ENCODE measurements around the gene LRPAP1. TPM values are rescaled to one million over a fixed set of nuclear protein-coding genes. Genes with fewer than 3 reads are reported as not detected.
A peak's percentile ranks its signal among the peaks of the same experiment; 100 is the strongest.
"Not testable (repeated sequence)": the region's sequence is repeated elsewhere in the genome, so short reads cannot be mapped to it uniquely, and the experiment has no call there.

The LRPAP1 gene
- total RNA-seq, 5 donors from 2014 or later (not counting 1 experiment from before 2014, with no cell fraction given): 81.2 to 88.4 (median 81.9) TPM

GRCh38 chr4:3514221-3514780 lies 17.9 kb downstream of the LRPAP1 start:
- Mint-ChIP-seq H3K36me3 (peaks cover 59% of the 10 kb centered on the region), H3K9me3 (no peaks in the 10 kb centered on the region), H3K27ac (no peak overlapping the region), H3K27me3 (no peaks in the 10 kb centered on the region), H3K4me3 (no peak overlapping the region), H3K4me1 (no peaks in the 10 kb centered on the region)
- ChIA-PET CTCF (no interaction called here), POLR2A (no interaction called here)
- ATAC-seq (replicated peaks in 1 of 4): no peak
- H3K27me3 ChIP-seq (replicated peaks in 1 of 2; ENCODE audit: control insufficient read depth in 2 of 2, extremely low read depth in 1 of 2, insufficient read depth in 2 of 2, low read length in 1 of 2): no peaks in the 10 kb centered on the region
- peaks cover 28 to 87% of the 10 kb centered on the region in 2 donors for H3K36me3 ChIP-seq (ENCODE audit: control insufficient read depth in 2 of 2, extremely low read depth in 1 of 2, insufficient read depth in 1 of 2, low read length in 1 of 2)
- H3K4me1 ChIP-seq (ENCODE audit: control insufficient read depth in 1 of 2, extremely low read depth in 1 of 2, insufficient read depth in 2 of 2, low read length in 2 of 2): no peaks in the 10 kb centered on the region
- DNase-seq: no peak
- H3K4me3 ChIP-seq (ENCODE audit: control insufficient read depth in 1 of 2, extremely low read depth in 1 of 2, low read length in 1 of 2): no peak overlapping the region
- WGBS (ENCODE audit: insufficient coverage): 86% methylated on average over 16 of the region's 17 CpGs
- H3K9me3 ChIP-seq: no peaks in the 10 kb centered on the region
- H3K27ac ChIP-seq (ENCODE audit: low read length): no peak overlapping the region

- ChIA-PET POLR2A (no interaction called here), CTCF (no interaction called here)
- peak in 1 of 4 experiments; percentile 10 for ATAC-seq (replicated peaks in 1 of 4)
- H3K9me3 ChIP-seq: no peaks in the 10 kb centered on the region
- Mint-ChIP-seq H3K36me3 (peaks cover 61% of the 10 kb centered on the region), H3K4me1 (no peaks in the 10 kb centered on the region), H3K9me3 (no peaks in the 10 kb centered on the region), H3K27ac (no peak overlapping the region), H3K4me3 (no peak overlapping the region), H3K27me3 (no peaks in the 10 kb centered on the region)
- H3K27ac ChIP-seq (ENCODE audit: low read length): no peak overlapping the region
- DNase-seq: no peak
- H3K27me3 ChIP-seq (replicated peaks in 1 of 2; ENCODE audit: control insufficient read depth in 2 of 2, extremely low read depth in 1 of 2, insufficient read depth in 2 of 2, low read length in 1 of 2): no peaks in the 10 kb centered on the region
- H3K36me3 ChIP-seq (ENCODE audit: control insufficient read depth in 2 of 2, extremely low read depth in 1 of 2, insufficient read depth in 1 of 2, low read length in 1 of 2): peaks cover 23 to 85% of the 10 kb centered on the region in 2 donors
- WGBS (ENCODE audit: insufficient coverage): 95% methylated on average over 17 of the region's 18 CpGs
- H3K4me3 ChIP-seq (ENCODE audit: control insufficient read depth in 1 of 2, extremely low read depth in 1 of 2, low read length in 1 of 2): no peak overlapping the region
- H3K4me1 ChIP-seq (ENCODE audit: control insufficient read depth in 1 of 2, extremely low read depth in 1 of 2, insufficient read depth in 2 of 2, low read length in 2 of 2): no peaks in the 10 kb centered on the region
These were observed 18.4 kb downstream of the LRPAP1 start for GRCh38 chr4:3513807-3514206.

- no peak overlapping the region for H3K4me3 ChIP-seq (ENCODE audit: control insufficient read depth in 1 of 2, extremely low read depth in 1 of 2, low read length in 1 of 2)
- Mint-ChIP-seq H3K27me3 (no peaks in the 10 kb centered on the region), H3K4me3 (no peak overlapping the region), H3K9me3 (no peaks in the 10 kb centered on the region), H3K4me1 (peaks cover 0 to under 1% (median 0%) of the 10 kb centered on the region in 3 donors), H3K36me3 (peaks cover 69% of the 10 kb centered on the region), H3K27ac (no peak overlapping the region)
- no peaks in the 10 kb centered on the region for H3K9me3 ChIP-seq
- peaks cover 25 to 84% of the 10 kb centered on the region in 2 donors for H3K36me3 ChIP-seq (ENCODE audit: control insufficient read depth in 2 of 2, extremely low read depth in 1 of 2, insufficient read depth in 1 of 2, low read length in 1 of 2)
- ATAC-seq (replicated peaks in 1 of 4): no peak
- ChIA-PET POLR2A (no interaction called here), CTCF (no interaction called here)
- no peaks in the 10 kb centered on the region for H3K27me3 ChIP-seq (replicated peaks in 1 of 2; ENCODE audit: control insufficient read depth in 2 of 2, extremely low read depth in 1 of 2, insufficient read depth in 2 of 2, low read length in 1 of 2)
- DNase-seq: no peak
- WGBS (ENCODE audit: insufficient coverage): 96% methylated on average over 22 of the region's 22 CpGs
- H3K27ac ChIP-seq (ENCODE audit: low read length): no peak overlapping the region
- no peaks in the 10 kb centered on the region for H3K4me1 ChIP-seq (ENCODE audit: control insufficient read depth in 1 of 2, extremely low read depth in 1 of 2, insufficient read depth in 2 of 2, low read length in 2 of 2)
These were observed 19.5 kb downstream of the LRPAP1 start for GRCh38 chr4:3512719-3513118.

GRCh38 chr4:3512279-3512678 lies 19.9 kb downstream of the LRPAP1 start:
- CTCF ChIA-PET: no interaction called here
- Histone ChIP-seq H3K9me3 (no peaks in the 10 kb centered on the region), H3K27me3 (replicated peaks in 1 of 2; ENCODE audit: control insufficient read depth in 2 of 2, extremely low read depth in 1 of 2, insufficient read depth in 2 of 2, low read length in 1 of 2) (no peaks in the 10 kb centered on the region), H3K4me3 (ENCODE audit: control insufficient read depth in 1 of 2, extremely low read depth in 1 of 2, low read length in 1 of 2) (no peak overlapping the region), H3K4me1 (ENCODE audit: control insufficient read depth in 1 of 2, extremely low read depth in 1 of 2, insufficient read depth in 2 of 2, low read length in 2 of 2) (no peaks in the 10 kb centered on the region), H3K36me3 (ENCODE audit: control insufficient read depth in 2 of 2, extremely low read depth in 1 of 2, insufficient read depth in 1 of 2, low read length in 1 of 2) (peaks cover 26 to 80% of the 10 kb centered on the region in 2 donors), H3K27ac (ENCODE audit: low read length) (no peak overlapping the region)
- POLR2A ChIA-PET: no interaction called here
- peaks cover 71% of the 10 kb centered on the region for H3K36me3 Mint-ChIP-seq
- H3K27me3 Mint-ChIP-seq: no peaks in the 10 kb centered on the region
- no peak for ATAC-seq (replicated peaks in 1 of 4)
- no peak for DNase-seq
- peaks cover 0 to 3% (median 2%) of the 10 kb centered on the region in 3 donors for H3K4me1 Mint-ChIP-seq
- H3K4me3 Mint-ChIP-seq: no peak overlapping the region
- 97% methylated on average over 9 of the region's 13 CpGs for WGBS (ENCODE audit: insufficient coverage)
- no peak overlapping the region for H3K27ac Mint-ChIP-seq
- H3K9me3 Mint-ChIP-seq: no peaks in the 10 kb centered on the region

GRCh38 chr4:3511601-3512000 lies 20.6 kb downstream of the LRPAP1 start:
- H3K36me3 ChIP-seq (ENCODE audit: control insufficient read depth in 2 of 2, extremely low read depth in 1 of 2, insufficient read depth in 1 of 2, low read length in 1 of 2): peaks cover 26 to 75% of the 10 kb centered on the region in 2 donors
- H3K4me3 ChIP-seq (ENCODE audit: control insufficient read depth in 1 of 2, extremely low read depth in 1 of 2, low read length in 1 of 2); POLR2A ChIA-PET; H3K27ac ChIP-seq (ENCODE audit: low read length); H3K27me3 Mint-ChIP-seq; H3K4me1 Mint-ChIP-seq; H3K4me3 Mint-ChIP-seq; H3K27me3 ChIP-seq (replicated peaks in 1 of 2; ENCODE audit: control insufficient read depth in 2 of 2, extremely low read depth in 1 of 2, insufficient read depth in 2 of 2, low read length in 1 of 2); H3K9me3 ChIP-seq; H3K9me3 Mint-ChIP-seq; H3K4me1 ChIP-seq (ENCODE audit: control insufficient read depth in 1 of 2, extremely low read depth in 1 of 2, insufficient read depth in 2 of 2, low read length in 2 of 2); CTCF ChIA-PET; ATAC-seq (replicated peaks in 1 of 4); H3K27ac Mint-ChIP-seq; DNase-seq: not testable (repeated sequence)
- 100% methylated on average over 4 of the region's 27 CpGs for WGBS (ENCODE audit: insufficient coverage)
- H3K36me3 Mint-ChIP-seq: peaks cover 76% of the 10 kb centered on the region

GRCh38 chr4:3511187-3511586 lies 21.0 kb downstream of the LRPAP1 start:
- Mint-ChIP-seq H3K36me3 (peaks cover 76% of the 10 kb centered on the region), H3K4me3 (no peak overlapping the region), H3K4me1 (peaks cover 0 to 3% (median 2%) of the 10 kb centered on the region in 3 donors), H3K9me3 (no peaks in the 10 kb centered on the region), H3K27ac (no peak overlapping the region), H3K27me3 (no peaks in the 10 kb centered on the region)
- Histone ChIP-seq H3K27me3 (replicated peaks in 1 of 2; ENCODE audit: control insufficient read depth in 2 of 2, extremely low read depth in 1 of 2, insufficient read depth in 2 of 2, low read length in 1 of 2) (no peaks in the 10 kb centered on the region), H3K36me3 (ENCODE audit: control insufficient read depth in 2 of 2, extremely low read depth in 1 of 2, insufficient read depth in 1 of 2, low read length in 1 of 2) (peaks cover 26 to 72% of the 10 kb centered on the region in 2 donors), H3K4me3 (ENCODE audit: control insufficient read depth in 1 of 2, extremely low read depth in 1 of 2, low read length in 1 of 2) (no peak overlapping the region), H3K27ac (ENCODE audit: low read length) (no peak overlapping the region), H3K9me3 (no peaks in the 10 kb centered on the region), H3K4me1 (ENCODE audit: control insufficient read depth in 1 of 2, extremely low read depth in 1 of 2, insufficient read depth in 2 of 2, low read length in 2 of 2) (no peaks in the 10 kb centered on the region)
- POLR2A ChIA-PET: no interaction called here
- ATAC-seq (replicated peaks in 1 of 4): no peak
- WGBS (ENCODE audit: insufficient coverage): 100% methylated on average over 2 of the region's 6 CpGs
- no peak for DNase-seq
- CTCF ChIA-PET: no interaction called here

GRCh38 chr4:3510481-3510880 lies 21.7 kb downstream of the LRPAP1 start:
- no peaks in the 10 kb centered on the region for H3K27me3 ChIP-seq (replicated peaks in 1 of 2; ENCODE audit: control insufficient read depth in 2 of 2, extremely low read depth in 1 of 2, insufficient read depth in 2 of 2, low read length in 1 of 2)
- Mint-ChIP-seq H3K9me3 (no peaks in the 10 kb centered on the region), H3K27ac (no peak overlapping the region), H3K36me3 (peaks cover 69% of the 10 kb centered on the region), H3K4me1 (peaks cover 0 to 3% (median 2%) of the 10 kb centered on the region in 3 donors), H3K27me3 (no peaks in the 10 kb centered on the region), H3K4me3 (no peak overlapping the region)
- no peak for ATAC-seq (replicated peaks in 1 of 4)
- H3K27ac ChIP-seq (ENCODE audit: low read length): no peak overlapping the region
- no peaks in the 10 kb centered on the region for H3K9me3 ChIP-seq
- peaks cover 26 to 72% of the 10 kb centered on the region in 2 donors for H3K36me3 ChIP-seq (ENCODE audit: control insufficient read depth in 2 of 2, extremely low read depth in 1 of 2, insufficient read depth in 1 of 2, low read length in 1 of 2)
- no peaks in the 10 kb centered on the region for H3K4me1 ChIP-seq (ENCODE audit: control insufficient read depth in 1 of 2, extremely low read depth in 1 of 2, insufficient read depth in 2 of 2, low read length in 2 of 2)
- 89% methylated on average over 15 of the region's 16 CpGs for WGBS (ENCODE audit: insufficient coverage)
- H3K4me3 ChIP-seq (ENCODE audit: control insufficient read depth in 1 of 2, extremely low read depth in 1 of 2, low read length in 1 of 2): no peak overlapping the region
- DNase-seq: no peak
- CTCF ChIA-PET: no interaction called here
- POLR2A ChIA-PET: no interaction called here

All from T-cell (primary cell).